ENCODE measurements around the gene REN. TPM values are rescaled to one million over a fixed set of nuclear protein-coding genes. Genes with fewer than 3 reads are reported as not detected.

REN gene
- total and polyA plus RNA-seq, 2 donors from 2014 or later: 32.4 to 1,159 TPM

DNA sequence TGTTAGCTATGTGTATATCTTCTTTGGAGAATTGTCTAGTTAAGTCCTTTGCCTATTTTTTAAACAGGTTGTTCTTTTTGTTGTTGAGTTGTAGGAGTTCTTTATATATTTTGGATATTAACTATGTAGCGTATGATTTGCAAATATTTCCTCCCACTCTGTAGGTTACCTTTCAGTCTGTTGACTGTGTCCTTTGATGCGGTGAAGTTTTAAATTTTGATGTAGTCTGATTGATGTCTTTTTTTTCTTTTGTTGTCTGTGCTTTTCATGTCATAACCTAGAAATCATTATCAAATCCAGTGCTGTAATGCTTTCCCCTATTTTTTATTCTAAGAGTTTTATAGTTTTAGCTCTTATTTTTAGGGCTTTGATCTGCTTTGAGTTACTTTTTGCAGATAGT is 38.8 kb upstream of the REN start:
- H3K27me3 ChIP-seq (ENCODE audit: control insufficient read depth, insufficient read depth, low read length): no peaks in the 10 kb centered on the region
- no peaks in the 10 kb centered on the region for H3K36me3 ChIP-seq (ENCODE audit: control insufficient read depth in 2 of 3, insufficient read depth in 3 of 3, low read length in 3 of 3)
- no peaks in the 10 kb centered on the region for H3K9me3 ChIP-seq (ENCODE audit: control insufficient read depth in 2 of 3, insufficient read depth in 1 of 3, low read length in 3 of 3)
- H3K27ac ChIP-seq (ENCODE audit: low read depth in 2 of 2, low read length in 2 of 2): no peak overlapping the region
- intact Hi-C loops (cut with DNase I): no loop called here
- no peak overlapping the region for H3K9ac ChIP-seq (ENCODE audit: low read length in 3 of 3)
- DNase-seq (no peak), FAIRE-seq (no peak)
- H3K4me1 ChIP-seq (ENCODE audit: control insufficient read depth in 2 of 3, insufficient read depth in 2 of 3, low read depth in 1 of 3, low read length in 3 of 3): peaks cover 0 to 6% (median 0%) of the 10 kb centered on the region in 3 donors
- H3K4me3 ChIP-seq (ENCODE audit: low read length in 3 of 3): no peak overlapping the region
- TF ChIP-seq, protein P1, sequence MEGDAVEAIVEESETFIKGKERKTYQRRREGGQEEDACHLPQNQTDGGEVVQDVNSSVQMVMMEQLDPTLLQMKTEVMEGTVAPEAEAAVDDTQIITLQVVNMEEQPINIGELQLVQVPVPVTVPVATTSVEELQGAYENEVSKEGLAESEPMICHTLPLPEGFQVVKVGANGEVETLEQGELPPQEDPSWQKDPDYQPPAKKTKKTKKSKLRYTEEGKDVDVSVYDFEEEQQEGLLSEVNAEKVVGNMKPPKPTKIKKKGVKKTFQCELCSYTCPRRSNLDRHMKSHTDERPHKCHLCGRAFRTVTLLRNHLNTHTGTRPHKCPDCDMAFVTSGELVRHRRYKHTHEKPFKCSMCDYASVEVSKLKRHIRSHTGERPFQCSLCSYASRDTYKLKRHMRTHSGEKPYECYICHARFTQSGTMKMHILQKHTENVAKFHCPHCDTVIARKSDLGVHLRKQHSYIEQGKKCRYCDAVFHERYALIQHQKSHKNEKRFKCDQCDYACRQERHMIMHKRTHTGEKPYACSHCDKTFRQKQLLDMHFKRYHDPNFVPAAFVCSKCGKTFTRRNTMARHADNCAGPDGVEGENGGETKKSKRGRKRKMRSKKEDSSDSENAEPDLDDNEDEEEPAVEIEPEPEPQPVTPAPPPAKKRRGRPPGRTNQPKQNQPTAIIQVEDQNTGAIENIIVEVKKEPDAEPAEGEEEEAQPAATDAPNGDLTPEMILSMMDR (IDR thresholded peaks at IDR 0.05; ENCODE audit: borderline replicate concordance, extremely low read depth, insufficient read depth): no peak

GRCh38 chr1:204203206-204203767 is 37.1 kb upstream of the REN start:
- intact Hi-C loops (cut with DNase I): no loop called here
- H3K9me3 ChIP-seq (ENCODE audit: control insufficient read depth in 2 of 3, insufficient read depth in 1 of 3, low read length in 3 of 3): no peaks in the 10 kb centered on the region
- no peaks in the 10 kb centered on the region for H3K36me3 ChIP-seq (ENCODE audit: control insufficient read depth in 2 of 3, insufficient read depth in 3 of 3, low read length in 3 of 3)
- H3K4me1 ChIP-seq (ENCODE audit: control insufficient read depth in 2 of 3, insufficient read depth in 2 of 3, low read depth in 1 of 3, low read length in 3 of 3): peaks cover 0 to 6% (median 0%) of the 10 kb centered on the region in 3 donors
- DNase-seq (peak in 1 of 5 donors; percentile 24), FAIRE-seq (no peak)
- H3K9ac ChIP-seq (ENCODE audit: low read length in 3 of 3): no peak overlapping the region
- no peak overlapping the region for H3K27ac ChIP-seq (ENCODE audit: low read depth in 2 of 2, low read length in 2 of 2)
- TF ChIP-seq, protein P1 (IDR thresholded peaks at IDR 0.05; ENCODE audit: borderline replicate concordance, extremely low read depth, insufficient read depth): no peak
- H3K27me3 ChIP-seq (ENCODE audit: control insufficient read depth, insufficient read depth, low read length): no peaks in the 10 kb centered on the region
- no peak overlapping the region for H3K4me3 ChIP-seq (ENCODE audit: low read length in 3 of 3)

- no peak for FAIRE-seq
- H3K9me3 ChIP-seq (ENCODE audit: control insufficient read depth in 2 of 3, insufficient read depth in 1 of 3, low read length in 3 of 3): no peaks in the 10 kb centered on the region
- no peak overlapping the region for H3K4me3 ChIP-seq (ENCODE audit: low read length in 3 of 3)
- DNase-seq: peak in 1 of 5 donors; percentile 11
- no peaks in the 10 kb centered on the region for H3K36me3 ChIP-seq (ENCODE audit: control insufficient read depth in 2 of 3, insufficient read depth in 3 of 3, low read length in 3 of 3)
- TF ChIP-seq, protein P1 (IDR thresholded peaks at IDR 0.05; ENCODE audit: borderline replicate concordance, extremely low read depth, insufficient read depth): no peak
- intact Hi-C loops (cut with DNase I): no loop called here
- H3K27me3 ChIP-seq (ENCODE audit: control insufficient read depth, insufficient read depth, low read length): no peaks in the 10 kb centered on the region
- H3K9ac ChIP-seq (ENCODE audit: low read length in 3 of 3): no peak overlapping the region
- H3K27ac ChIP-seq (ENCODE audit: low read depth in 2 of 2, low read length in 2 of 2): no peak overlapping the region
- peaks cover 0 to 6% (median 0%) of the 10 kb centered on the region in 3 donors for H3K4me1 ChIP-seq (ENCODE audit: control insufficient read depth in 2 of 3, insufficient read depth in 2 of 3, low read depth in 1 of 3, low read length in 3 of 3)
Measured at GRCh38 chr1:204202481-204202880, 36.3 kb upstream of the REN start.

Data from kidney (tissue), 14 donors.